K562 (cell line): Measurements from ENCODE around the gene EGF. TPM values are rescaled to one million over a fixed set of nuclear protein-coding genes. Genes with fewer than 3 reads are reported as not detected.

ENCODE experiments used
- ATAC-seq: fragments of 200-7000 bp; cut with Tn5 transposase; 3 replicates; pipeline ENCODE4 v1.9.1; 2020; ENCODE audit warnings: moderate library complexity
- BruUV-seq: library from RNA; stranded (reverse); fragments of 400-500 nt; replicated peaks from 2 replicates; lab custom pipeline; 2021; lab: Mats Ljungman, UMichigan
- CTCF ChIA-PET: fragments of 300-600 bp; formaldehyde crosslinking; extraction: SDS; loops from one replicate; lab custom pipeline; 2021; ENCODE audit warnings: low intra/inter-chr PET ratio; lab: Yijun Ruan, JAX
- POLR2A ChIA-PET: fragments of 300-600, 350-650 bp; sonication (Branson Sonifier 250); formaldehyde crosslinking; extraction: SDS; loops from one replicate; lab custom pipeline; 2021; ENCODE audit warnings: antibody characterized with exemption, inconsistent platforms; lab: Yijun Ruan, JAX
- DNase-seq, 4 experiments: peaks; one replicate each; pipeline versions ENCODE4 v3.0.0 to v3.0.0-alpha.2; 2011 to 2018; ENCODE audit warnings: low spot score in 3 of 4, mixed read lengths in 3 of 4; ENCODE audit errors: extremely low read depth in 1 of 4
- FAIRE-seq: peaks from 2 replicates; lab custom pipeline; 2011; peaks lifted over from hg19 to GRCh38; lab: Jason Lieb, UNC
- H2AFZ ChIP-seq: 2 replicates; pipeline ENCODE4 v1.6.0; 2011; ENCODE audit warnings: low read depth, low read length, control low read depth, inconsistent platforms
- H3K27ac ChIP-seq: fragments of 200-600 bp; 3 replicates; pipeline ENCODE4 v1.8.0; 2011; ENCODE audit warnings: low read depth, mild to moderate bottlenecking, control low read depth, inconsistent platforms, low read length, moderate library complexity, mixed read lengths; ENCODE audit errors: extremely low read depth
- H3K27me3 ChIP-seq, 2 experiments: fragments of 300-600 bp in 1 of 2; 2 replicates in 1 of 2; 3 replicates in 1 of 2; pipeline versions ENCODE4 v1.6.0 to v1.8.0; 2011; ENCODE audit warnings: inconsistent platforms in 2 of 2, low read length in 2 of 2, mild to moderate bottlenecking in 1 of 2, mixed read lengths in 1 of 2, moderate library complexity in 1 of 2; ENCODE audit not compliant: control insufficient read depth in 2 of 2, insufficient read depth in 2 of 2
- H3K36me3 ChIP-seq: fragments of 300-600 bp; 3 replicates; pipeline ENCODE4 v1.8.0; 2011; ENCODE audit warnings: mild to moderate bottlenecking, low read length, inconsistent platforms; ENCODE audit not compliant: control insufficient read depth, insufficient read depth
- H3K4me1 ChIP-seq, 2 experiments: fragments of 200-600 bp in 1 of 2; replicated peaks in 1 of 2; 2 replicates in 1 of 2; 3 replicates in 1 of 2; pipeline versions ENCODE4 v1.5.1 to v1.8.0; 2011; ENCODE audit warnings: inconsistent platforms in 2 of 2, low read length in 2 of 2, mild to moderate bottlenecking in 1 of 2, mixed read lengths in 1 of 2, moderate library complexity in 1 of 2; ENCODE audit not compliant: control insufficient read depth in 2 of 2, insufficient read depth in 2 of 2
- H3K4me2 ChIP-seq: 2 replicates; pipeline ENCODE4 v1.6.1; 2011; ENCODE audit warnings: low read length, control low read depth, inconsistent platforms, mixed read lengths; ENCODE audit not compliant: insufficient read depth
- H3K4me3 ChIP-seq: fragments of 200-600 bp; sonication (generic), shearing (Covaris generic); 2 replicates; pipeline ENCODE4 v1.5.1; 2016; ENCODE audit warnings: control low read depth, inconsistent platforms
- H3K79me2 ChIP-seq: fragments of 200-600 bp; 3 replicates; pipeline ENCODE4 v1.8.0; 2011; ENCODE audit warnings: low read length, inconsistent platforms; ENCODE audit not compliant: control insufficient read depth, insufficient read depth
- H3K9ac ChIP-seq, 2 experiments: 2 replicates each; pipeline versions ENCODE4 v1.6.0 to v1.6.1; 2011; ENCODE audit warnings: low read depth in 2 of 2, low read length in 2 of 2, control low read depth in 1 of 2, inconsistent platforms in 1 of 2, mild to moderate bottlenecking in 1 of 2, mixed read lengths in 1 of 2; ENCODE audit not compliant: insufficient read depth in 1 of 2
- H3K9me1 ChIP-seq: one replicate; pipeline ENCODE4 v1.6.0; 2011; ENCODE audit warnings: inconsistent platforms, mild to moderate bottlenecking, low read length, moderate library complexity; ENCODE audit not compliant: control insufficient read depth, insufficient read depth
- H3K9me3 ChIP-seq: replicated peaks from 2 replicates; pipeline ENCODE4 v1.5.1; 2011; ENCODE audit warnings: low read depth, low read length, inconsistent platforms; ENCODE audit not compliant: control insufficient read depth, insufficient read depth
- H4K20me1 ChIP-seq: replicated peaks from 2 replicates; pipeline ENCODE4 v1.6.1; 2011; ENCODE audit warnings: low read length, inconsistent platforms, mixed read lengths; ENCODE audit not compliant: control insufficient read depth, insufficient read depth
- BRF1 ChIP-seq: IDR thresholded peaks from 3 replicates; pipeline ENCODE4 v1.6.1; 2011; ENCODE audit warnings: borderline replicate concordance, mild to moderate bottlenecking; ENCODE audit not compliant: insufficient read length; ENCODE audit errors: extremely low read depth
- GATA2 ChIP-seq: sonication (generic); formaldehyde crosslinking; IDR thresholded peaks from 2 replicates; pipeline ENCODE4 v1.4.0; 2020; ENCODE audit warnings: mild to moderate bottlenecking, missing genetic modification reagents
- GTF2E2 ChIP-seq: fragments of 200-800 bp; sonication (Bioruptor generic); IDR thresholded peaks from 2 replicates; pipeline ENCODE4 v1.6.1; 2016; ENCODE audit warnings: missing genetic modification characterization, missing compliant biosample characterization
- KDM5B ChIP-seq: fragments of 200-600 bp; sonication (generic); IDR thresholded peaks from 2 replicates; pipeline ENCODE4 v1.6.1; 2012; ENCODE audit warnings: low read depth, mild to moderate bottlenecking, moderate library complexity, low read length, control low read depth, inconsistent platforms; ENCODE audit not compliant: insufficient replicate concordance
- MCM7 ChIP-seq, 2 experiments: fragments of 450-650 bp; IDR thresholded peaks; 2 replicates each; pipeline ENCODE4 v1.6.1; 2016 to 2018
- MECOM ChIP-seq: fragments of 250-450 bp; sonication (Bioruptor Pico); IDR thresholded peaks from 2 replicates; pipeline ENCODE4 v1.8.0; 2022; ENCODE audit warnings: inconsistent platforms
- NUFIP1 ChIP-seq: fragments of 450-650 bp; IDR thresholded peaks from 2 replicates; pipeline ENCODE4 v1.6.1; 2018; ENCODE audit not compliant: partially characterized antibody
- PTRF ChIP-seq: fragments of 450-650 bp; IDR thresholded peaks from 2 replicates; pipeline ENCODE4 v1.6.1; 2016; ENCODE audit warnings: mild to moderate bottlenecking, missing genetic modification characterization, missing compliant biosample characterization
- RBM17 ChIP-seq: fragments of 200-400 bp; formaldehyde crosslinking; IDR thresholded peaks from 2 replicates; pipeline ENCODE4 v1.6.1; 2017; ENCODE audit warnings: low read depth, mild to moderate bottlenecking, low read length, borderline replicate concordance
- SMAD1 ChIP-seq: fragments of 150-350 bp; IDR thresholded peaks from 2 replicates; pipeline ENCODE4 v1.6.1; 2014; ENCODE audit warnings: low read length, low read depth; ENCODE audit not compliant: partially characterized antibody
- SMAD2 ChIP-seq: fragments of 150-350 bp; IDR thresholded peaks from 2 replicates; pipeline ENCODE4 v1.6.1; 2014; ENCODE audit warnings: low read depth, mild to moderate bottlenecking, low read length
- SREBF2 ChIP-seq: sonication (generic); formaldehyde crosslinking; IDR thresholded peaks from 2 replicates; pipeline ENCODE4 v1.4.0; 2020; ENCODE audit warnings: mild to moderate bottlenecking, missing genetic modification reagents
- TEAD1 ChIP-seq, 2 experiments: fragments of 450-650 bp in 1 of 2; sonication (generic) in 1 of 2; formaldehyde crosslinking; IDR thresholded peaks; 2 replicates each; pipeline versions ENCODE4 v1.4.0 to v1.8.0; 2020 to 2022; ENCODE audit warnings: mild to moderate bottlenecking in 2 of 2, missing genetic modification reagents in 1 of 2
- TFAP4 ChIP-seq: sonication (generic); formaldehyde crosslinking; IDR thresholded peaks from 2 replicates; pipeline ENCODE4 v1.8.0; 2022; ENCODE audit warnings: missing genetic modification reagents, mild to moderate bottlenecking, moderate library complexity, borderline replicate concordance
- ZNF431 ChIP-seq: sonication (generic); formaldehyde crosslinking; IDR thresholded peaks from 2 replicates; pipeline ENCODE4 v1.8.0; 2022; ENCODE audit warnings: mild to moderate bottlenecking, missing genetic modification reagents
- ZNF830 ChIP-seq: fragments of 250-450 bp; sonication (Bioruptor Pico); IDR thresholded peaks from 2 replicates; pipeline ENCODE4 v1.5.0; 2021; ENCODE audit warnings: mild to moderate bottlenecking
- ZSCAN29 ChIP-seq: fragments of 450-650 bp; IDR thresholded peaks from 2 replicates; pipeline ENCODE4 v1.6.1; 2017
- in situ Hi-C: fragments of 300-500 bp; cut with MboI; formaldehyde crosslinking; loops from 4 replicates; pipeline ENCODE4 v1.15.0; 2018; ENCODE audit warnings: inconsistent platforms, mixed read lengths
- intact Hi-C: fragments of 100-400 bp; cut with micrococcal nuclease; formaldehyde crosslinking; loops from 2 replicates; pipeline ENCODE4 v1.14.2; 2022
- polyA plus RNA-seq, 8 experiments: library from polyadenylated mRNA; depleted of rRNA in 4 of 8; stranded (reverse) in 5 of 8; unstranded in 3 of 8; fragments of >200 nt; fragmentation: Nextera tagmentation in 2 of 8; fragmentation: Illumina TruSeq in 1 of 8; extraction: Ambion mirVana in 2 of 8; extraction: Trizol in 1 of 8; gene quantifications; 2 replicates each; pipeline versions ENCODE4 v1.2.1 to v1.2.3, GENCODE V29; 2011 to 2014; ENCODE audit warnings: inconsistent platforms in 1 of 8, missing spikeins in 1 of 8
- total RNA-seq, 7 experiments: library from RNA; depleted of rRNA in 6 of 7; stranded (reverse); fragments of >200 nt in 6 of 7; fragmentation: Illumina TruSeq in 2 of 7; extraction: Trizol in 2 of 7; gene quantifications; 2 replicates each; pipeline versions ENCODE4 v1.2.1 to v1.2.3, GENCODE V29; 2011 to 2021; ENCODE audit warnings: low replicate concordance in 1 of 7

Gene EGF
- total and polyA plus RNA-seq, 9 of the 15 experiments (the other 6 are each of a cell fraction or from before 2014, with no cell fraction given) = 0.32 to 3.1 (median 1.3) TPM

- Histone ChIP-seq H3K4me1 (no peaks in the 10 kb centered on the region), H3K9me1 (no peaks in the 10 kb centered on the region), H3K4me3 (no peak overlapping the region), H3K27me3 (no peaks in the 10 kb centered on the region), H3K36me3 (no peaks in the 10 kb centered on the region)
- FAIRE-seq = no peak
- CTCF ChIA-PET = no interaction called here
- no peak for TF ChIP-seq SREBF2 (CRISPR knock-in tag)
- TF ChIP-seq TFAP4 (CRISPR knock-in tag) = no peak
- TF ChIP-seq ZSCAN29 = no peak
- no peak for TF ChIP-seq ZNF830 (CRISPR knock-in tag)
- no peak for TF ChIP-seq GATA2 (CRISPR knock-in tag)
- no peak for TF ChIP-seq KDM5B
- TF ChIP-seq NUFIP1 = no peak
- no peak for TF ChIP-seq PTRF (tag)
- TF ChIP-seq GTF2E2 = no peak
- TF ChIP-seq SMAD1 = no peak
- TF ChIP-seq TEAD1 (CRISPR knock-in tag; IDR thresholded peaks at IDR 0.05) = no peak
- no peak for TF ChIP-seq MECOM (CRISPR knock-in tag)
- no peak for TF ChIP-seq BRF1
- no peak for TF ChIP-seq ZNF431 (CRISPR knock-in tag)
- TF ChIP-seq RBM17 = no peak
- no peak for TF ChIP-seq MCM7 (IDR thresholded peaks at IDR 0.05)
- no peak for TF ChIP-seq SMAD2
- TF ChIP-seq, all 486 proteins: peak for 0
- ATAC-seq (no peak), DNase-seq (no peak)
- in situ Hi-C loops (no loop called here), intact Hi-C loops (no loop called here)
- Histone ChIP-seq H4K20me1 (no peaks in the 10 kb centered on the region), H3K79me2 (no peaks in the 10 kb centered on the region), H3K27ac (no peak overlapping the region), H3K4me2 (no peak overlapping the region), H2AFZ (no peak overlapping the region), H3K9ac (no peak overlapping the region), H3K9me3 (no peaks in the 10 kb centered on the region)
- POLR2A ChIA-PET = interaction anchor here (0.7 kb wide), 1 partner anchor 18 kb away, joined by 6 read pairs; the partner anchor contains the start of gene EGF
- BruUV-seq = no TSS peak
Measured at GRCh38 chr4:109930872-109931271, 18.2 kb downstream of the EGF start.
